NCI-H748 treated with DMSO at 0.1 percent for 48 hours (cell line): Measurements from ENCODE around the gene ARHGAP45.
"Not testable (repeated sequence)": the region's sequence is repeated elsewhere in the genome, so short reads cannot be mapped to it uniquely, and the experiment has no call there.

Experiments used
- DNase-seq: peaks from one replicate; lab custom pipeline; 2025; lab: John Stamatoyannopoulos, UW

The ARHGAP45 gene

GRCh38 chr19:1105008-1105872 is 38.3 kb downstream of the ARHGAP45 start:
- no peak for DNase-seq

DNA sequence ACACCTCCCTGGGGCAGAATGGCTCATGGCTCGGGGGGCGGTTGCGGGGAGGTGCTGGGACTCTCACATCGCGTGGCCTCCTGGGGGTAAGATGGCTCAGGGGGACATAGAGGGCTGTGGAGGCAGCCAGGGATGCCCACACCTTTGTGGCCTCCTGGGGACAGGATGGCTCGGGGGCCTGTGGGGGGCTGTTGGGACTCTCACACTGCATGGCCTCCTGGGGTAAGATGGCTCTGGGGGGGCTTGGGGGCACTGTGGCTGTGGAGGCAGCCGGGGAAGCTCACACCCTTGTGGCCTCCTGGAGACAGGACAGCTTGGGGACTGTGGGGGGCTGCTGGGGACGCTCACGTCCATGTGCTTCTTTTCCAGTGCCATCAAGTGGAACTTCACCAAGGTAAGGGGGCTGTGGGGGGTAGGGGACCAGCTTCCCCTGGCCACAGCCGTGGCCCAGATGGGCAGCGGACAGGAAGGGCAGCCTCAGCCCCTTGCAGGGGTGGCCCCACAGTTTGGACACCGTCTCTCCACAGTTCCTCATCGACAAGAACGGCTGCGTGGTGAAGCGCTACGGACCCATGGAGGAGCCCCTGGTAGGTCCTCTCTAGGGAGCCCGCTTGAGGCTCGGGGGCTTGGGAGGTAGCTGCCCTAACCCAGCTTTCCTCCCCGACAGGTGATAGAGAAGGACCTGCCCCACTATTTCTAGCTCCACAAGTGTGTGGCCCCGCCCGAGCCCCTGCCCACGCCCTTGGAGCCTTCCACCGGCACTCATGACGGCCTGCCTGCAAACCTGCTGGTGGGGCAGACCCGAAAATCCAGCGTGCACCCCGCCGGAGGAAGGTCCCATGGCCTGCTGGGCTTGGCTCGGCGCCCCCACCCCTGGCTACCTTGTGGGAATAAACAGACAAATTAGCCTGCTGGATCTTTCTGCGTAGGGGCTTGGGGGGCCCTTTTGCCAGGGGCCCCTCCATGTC is 39.2 kb downstream of the ARHGAP45 start:
- no peak for DNase-seq

DNA sequence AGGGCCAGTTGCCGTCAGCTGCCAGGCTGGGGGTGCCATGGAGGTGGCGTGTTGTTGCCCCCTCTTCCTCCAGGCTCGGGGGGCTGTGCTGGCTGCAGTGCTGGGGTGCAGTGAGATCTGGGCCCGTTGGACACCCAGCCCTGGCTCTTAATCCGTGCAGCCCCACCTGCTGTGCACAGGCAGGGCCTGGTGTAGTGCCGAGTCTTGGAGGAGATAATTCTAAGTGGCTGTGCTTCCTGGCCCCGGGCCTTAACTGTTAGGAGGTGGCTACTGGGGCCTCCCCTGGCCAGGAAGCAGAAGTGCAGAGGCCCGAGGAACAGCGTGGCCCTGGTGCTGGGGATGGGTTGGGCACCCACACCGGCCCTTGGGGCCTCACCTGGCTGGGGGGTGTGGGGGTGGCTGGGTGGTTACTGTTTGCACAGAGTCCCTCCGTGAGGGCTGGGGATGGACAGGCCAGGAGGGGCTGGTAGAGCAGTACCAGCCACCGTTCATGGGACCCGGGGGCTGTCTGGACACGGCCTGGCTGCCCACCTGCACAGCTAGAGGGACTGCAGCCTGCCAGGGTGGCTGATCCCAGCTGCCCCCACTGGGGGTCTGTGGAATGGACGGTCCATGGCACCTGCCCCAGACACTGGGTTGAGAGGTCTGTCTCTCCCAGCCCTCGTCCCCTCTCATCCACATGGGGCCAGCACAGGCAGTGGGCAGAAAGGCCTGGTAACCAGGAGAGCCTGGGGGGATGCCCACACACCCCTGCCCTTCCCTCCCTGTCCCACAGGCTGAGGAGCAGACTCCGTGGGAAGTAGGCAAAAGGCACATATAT is 40.1 kb downstream of the ARHGAP45 start:
- no peak for DNase-seq

DNA sequence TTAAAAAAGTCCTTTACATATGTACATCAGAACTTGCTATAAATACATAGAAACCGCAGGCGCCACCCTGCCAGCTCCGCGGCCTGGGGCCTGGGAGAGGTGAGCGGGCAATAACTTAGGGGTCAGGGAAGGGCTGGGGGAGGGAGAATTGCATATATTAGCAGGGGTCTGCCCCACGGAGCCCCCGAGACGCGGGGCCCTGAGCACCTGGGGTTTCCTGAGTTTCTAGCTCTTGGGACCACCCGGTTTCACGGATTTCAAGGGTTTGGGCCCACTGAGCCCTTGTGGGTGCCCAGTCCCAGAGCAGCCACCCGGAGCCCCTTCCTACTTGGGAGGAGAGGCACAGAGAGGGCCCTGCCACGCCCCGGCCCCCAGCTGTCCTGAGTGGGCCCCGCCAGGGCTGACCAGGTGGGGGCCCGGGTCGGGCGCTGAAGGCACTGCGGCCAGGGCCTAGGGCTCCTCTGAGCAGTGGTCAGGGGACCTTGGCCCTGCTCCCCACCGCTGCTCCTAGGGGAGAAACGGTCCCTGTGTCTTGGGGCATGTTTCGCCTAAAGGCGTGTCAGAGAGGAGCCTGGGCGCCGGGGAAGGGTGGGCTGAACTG is 40.8 kb downstream of the ARHGAP45 start:
- no peak for DNase-seq

GRCh38 chr19:1108291-1109031 is 41.5 kb downstream of the ARHGAP45 start:
- DNase-seq, result no peak

DNA sequence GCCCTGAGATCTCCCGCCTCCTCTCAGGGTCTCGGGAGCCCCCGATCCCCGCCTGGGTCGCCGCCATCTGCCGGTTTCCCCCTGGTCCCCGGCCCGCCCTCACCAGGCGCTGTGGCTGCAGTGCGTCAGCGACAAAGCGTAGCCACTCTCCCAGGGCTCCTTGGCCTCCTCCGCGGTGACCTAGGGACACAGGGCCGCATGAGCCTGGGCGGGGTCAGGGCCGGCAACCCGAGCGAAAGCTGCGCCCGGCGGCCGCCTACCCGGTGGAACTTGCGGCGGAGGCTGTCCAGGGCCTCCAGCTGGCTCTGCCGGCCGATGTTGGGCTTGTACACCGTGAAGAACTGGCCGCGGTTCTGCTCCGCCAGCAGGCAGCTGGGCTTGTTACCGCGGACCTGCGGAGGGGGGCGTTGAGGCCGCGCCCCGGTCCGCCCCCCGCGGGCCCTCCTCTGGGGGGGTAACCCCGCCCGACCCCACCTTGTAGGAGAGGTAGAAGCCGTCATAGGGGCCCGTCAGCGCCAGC is 42.1 kb downstream of the ARHGAP45 start:
- no peak for DNase-seq

GRCh38 chr19:1109697-1110671 is 43.0 kb downstream of the ARHGAP45 start:
- DNase-seq, result no peak

DNA sequence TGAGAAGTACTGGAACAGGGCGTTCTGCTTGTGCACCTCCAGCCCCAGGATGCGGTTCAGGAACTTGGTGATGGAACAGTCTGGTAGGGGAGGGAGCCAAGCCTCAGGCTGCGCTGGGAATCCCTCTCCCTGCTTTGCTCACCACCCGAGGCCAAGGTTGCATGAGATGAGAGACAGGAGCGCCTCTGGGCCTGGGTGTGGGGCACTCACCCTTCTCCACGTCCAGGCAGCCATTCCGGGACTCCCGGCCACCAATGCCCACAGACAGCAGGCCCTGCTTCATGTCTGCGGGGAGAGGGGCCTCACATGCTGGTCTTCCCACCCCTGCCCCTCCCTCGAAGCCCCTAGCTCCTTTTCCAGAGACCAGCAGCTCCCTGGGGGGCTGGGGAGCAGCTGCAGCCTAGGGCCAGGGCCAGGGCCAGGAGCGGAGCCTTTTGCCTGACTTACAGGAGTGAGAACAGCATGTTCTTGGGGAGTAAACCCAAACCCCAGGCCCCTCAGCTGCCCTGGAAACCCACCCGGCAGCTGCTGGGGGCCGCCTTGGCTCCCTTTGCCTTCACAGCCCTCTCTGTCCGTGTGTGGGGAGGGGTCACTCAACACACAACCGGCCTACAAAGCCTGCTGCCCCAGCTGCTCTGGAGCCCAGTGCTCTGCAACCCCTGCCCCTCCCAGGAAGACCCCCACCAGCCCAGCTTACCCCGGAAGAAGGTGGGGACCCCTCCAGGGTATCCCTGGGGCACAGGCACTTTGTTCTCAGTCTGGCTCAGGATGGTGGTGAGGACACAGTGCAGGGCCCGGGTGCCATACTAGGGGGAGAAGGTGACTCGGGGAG is 44.1 kb downstream of the ARHGAP45 start:
- no peak for DNase-seq

GRCh38 chr19:1111641-1112267 is 44.8 kb downstream of the ARHGAP45 start:
- no peak for DNase-seq

DNA sequence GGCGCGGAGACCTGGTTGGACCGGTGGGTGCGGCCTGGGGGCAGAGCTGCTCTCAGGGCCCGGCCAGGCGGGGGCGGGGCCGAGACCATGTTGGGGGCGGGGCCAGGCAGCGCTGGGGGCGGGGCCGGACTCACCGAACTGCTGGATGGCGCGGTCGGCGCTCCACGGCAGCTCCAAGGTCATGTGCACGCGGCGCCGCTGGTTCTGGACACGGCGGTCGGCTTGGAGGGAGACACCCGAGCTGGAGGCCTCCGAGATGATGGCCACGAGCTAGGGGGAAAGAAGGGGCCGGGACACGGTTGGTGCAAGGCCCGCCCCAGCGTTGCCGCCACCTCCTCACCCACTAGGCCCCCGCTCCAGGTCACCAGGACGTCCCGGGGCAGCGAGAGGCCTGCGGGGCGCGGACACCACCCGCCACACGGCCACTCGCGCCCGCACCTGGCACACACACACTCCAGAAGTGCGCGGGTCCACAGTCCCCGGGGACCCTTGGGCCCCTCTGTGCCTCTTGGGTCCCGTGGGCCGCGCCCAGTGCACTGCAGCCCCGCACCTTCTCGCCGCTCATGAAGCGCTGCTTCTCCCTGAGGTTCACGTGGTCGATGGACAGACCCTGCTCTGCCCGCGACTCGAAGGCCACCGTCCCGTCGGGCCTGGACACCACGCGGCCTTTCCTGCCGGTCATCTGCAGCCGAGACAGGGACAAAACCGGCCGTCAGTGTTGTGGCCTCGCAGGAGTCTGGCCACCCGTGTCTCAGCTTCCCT is 45.5 kb downstream of the ARHGAP45 start:
- no peak for DNase-seq

GRCh38 chr19:1113030-1113985 is 46.3 kb downstream of the ARHGAP45 start:
- peak; percentile 35 for DNase-seq

- DNase-seq, result no peak
Measured at GRCh38 chr19:1113986-1114483, 47.1 kb downstream of the ARHGAP45 start.

- not testable (repeated sequence) for DNase-seq
Measured at GRCh38 chr19:1114728-1115127, 47.8 kb downstream of the ARHGAP45 start.

- DNase-seq, result no peak
Measured at GRCh38 chr19:1115646-1116420, 48.9 kb downstream of the ARHGAP45 start.
